NCI-H510A (cell line): ENCODE measurements around the gene WWTR1.

Experiments used
- DNase-seq: peaks from one replicate; lab custom pipeline; 2025; lab: John Stamatoyannopoulos, UW

WWTR1 gene

GRCh38 chr3:149532489-149533180 lies 125.2 kb downstream of the WWTR1 start:
- DNase-seq: no peak

GRCh38 chr3:149529099-149529498 lies 128.7 kb downstream of the WWTR1 start:
- no peak for DNase-seq

- no peak for DNase-seq
Observed at GRCh38 chr3:149528340-149528650, 129.5 kb downstream of the WWTR1 start.

GRCh38 chr3:149527531-149528339 lies 130.1 kb downstream of the WWTR1 start:
- no peak for DNase-seq

- no peak for DNase-seq
Observed at GRCh38 chr3:149523512-149524299, 134.1 kb downstream of the WWTR1 start.

- no peak for DNase-seq
Observed at GRCh38 chr3:149519912-149520311, 137.9 kb downstream of the WWTR1 start.

GRCh38 chr3:149516920-149517319 lies 140.9 kb downstream of the WWTR1 start:
- no peak for DNase-seq

- DNase-seq: no peak
Observed at GRCh38 chr3:149515249-149515648, 142.6 kb downstream of the WWTR1 start.

GRCh38 chr3:149514471-149514870 lies 143.4 kb downstream of the WWTR1 start:
- DNase-seq: no peak

GRCh38 chr3:149512073-149512782 lies 145.6 kb downstream of the WWTR1 start:
- no peak for DNase-seq

- DNase-seq: no peak
Observed at GRCh38 chr3:149511040-149511626, 146.7 kb downstream of the WWTR1 start.

- DNase-seq: no peak
Observed at GRCh38 chr3:149510480-149510879, 147.3 kb downstream of the WWTR1 start.

GRCh38 chr3:149509526-149509925 lies 148.3 kb downstream of the WWTR1 start:
- no peak for DNase-seq

- no peak for DNase-seq
Observed at GRCh38 chr3:149507491-149508324, 150.1 kb downstream of the WWTR1 start.

GRCh38 chr3:149506965-149507364 lies 150.9 kb downstream of the WWTR1 start:
- DNase-seq: no peak

- no peak for DNase-seq
Observed at GRCh38 chr3:149506540-149506939, 151.3 kb downstream of the WWTR1 start.

- DNase-seq: no peak
Observed at GRCh38 chr3:149502438-149502837, 155.4 kb downstream of the WWTR1 start.

- no peak for DNase-seq
Observed at GRCh38 chr3:149501524-149501923, 156.3 kb downstream of the WWTR1 start.

GRCh38 chr3:149497966-149498670 lies 159.7 kb downstream of the WWTR1 start:
- DNase-seq: no peak

GRCh38 chr3:149496891-149497290 lies 160.9 kb downstream of the WWTR1 start:
- no peak for DNase-seq
